ENCODE measurements around the gene SSH2. TPM values are rescaled to one million over a fixed set of nuclear protein-coding genes. Genes with fewer than 3 reads are reported as not detected.
A peak's percentile ranks its signal among the peaks of the same experiment; 100 is the strongest.

The SSH2 gene
- total RNA-seq, 2 experiments from 2014 or later, result 37.5 to 43.5 TPM

DNA sequence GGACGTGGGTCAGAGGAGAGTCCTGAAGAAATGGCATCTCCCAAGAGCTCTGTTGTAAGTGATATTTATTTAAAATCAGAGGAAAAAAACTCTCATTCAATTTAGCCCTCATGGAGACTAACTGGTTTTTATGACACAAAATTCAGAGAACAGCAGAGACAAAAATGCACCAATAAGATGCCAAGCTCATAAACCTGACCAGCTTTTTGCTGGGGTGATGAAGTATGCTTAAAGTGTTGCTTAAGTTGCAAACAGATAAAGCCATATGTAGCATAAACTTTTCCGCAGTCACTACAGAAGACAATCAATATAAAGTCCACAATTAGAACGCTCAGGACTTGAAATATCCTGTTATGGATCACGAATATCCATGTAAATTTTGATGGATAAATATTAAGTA is 183.4 kb downstream of the SSH2 start:
- ChIA-PET CTCF (interaction anchor here (1.1 to 1.9 kb wide), 3 partner anchors 8 to 107 kb away, joined by 3 to 6 read pairs (median 4); no protein-coding TSS in a partner anchor), POLR2A (interaction anchor here (1.5 to 3.6 kb wide), 3 partner anchors 7 to 41 kb away, joined by 5 to 12 read pairs (median 10); no protein-coding TSS in a partner anchor)
- Mint-ChIP-seq H3K27me3 (no peaks in the 10 kb centered on the region), H3K4me1 (ENCODE audit: low read depth) (peaks cover 71% of the 10 kb centered on the region), H3K4me3 (no peak overlapping the region), H3K36me3 (ENCODE audit: low read depth) (peaks cover 25% of the 10 kb centered on the region), H3K27ac (peak overlapping the region; percentile 46), H3K9me3 (no peaks in the 10 kb centered on the region)
- DNase-seq, result no peak
- TF ChIP-seq, protein P1, sequence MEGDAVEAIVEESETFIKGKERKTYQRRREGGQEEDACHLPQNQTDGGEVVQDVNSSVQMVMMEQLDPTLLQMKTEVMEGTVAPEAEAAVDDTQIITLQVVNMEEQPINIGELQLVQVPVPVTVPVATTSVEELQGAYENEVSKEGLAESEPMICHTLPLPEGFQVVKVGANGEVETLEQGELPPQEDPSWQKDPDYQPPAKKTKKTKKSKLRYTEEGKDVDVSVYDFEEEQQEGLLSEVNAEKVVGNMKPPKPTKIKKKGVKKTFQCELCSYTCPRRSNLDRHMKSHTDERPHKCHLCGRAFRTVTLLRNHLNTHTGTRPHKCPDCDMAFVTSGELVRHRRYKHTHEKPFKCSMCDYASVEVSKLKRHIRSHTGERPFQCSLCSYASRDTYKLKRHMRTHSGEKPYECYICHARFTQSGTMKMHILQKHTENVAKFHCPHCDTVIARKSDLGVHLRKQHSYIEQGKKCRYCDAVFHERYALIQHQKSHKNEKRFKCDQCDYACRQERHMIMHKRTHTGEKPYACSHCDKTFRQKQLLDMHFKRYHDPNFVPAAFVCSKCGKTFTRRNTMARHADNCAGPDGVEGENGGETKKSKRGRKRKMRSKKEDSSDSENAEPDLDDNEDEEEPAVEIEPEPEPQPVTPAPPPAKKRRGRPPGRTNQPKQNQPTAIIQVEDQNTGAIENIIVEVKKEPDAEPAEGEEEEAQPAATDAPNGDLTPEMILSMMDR (IDR thresholded peaks at IDR 0.05), result no peak
- intact Hi-C loops (cut with micrococcal nuclease), result no loop called here
- ATAC-seq, result no peak

DNA sequence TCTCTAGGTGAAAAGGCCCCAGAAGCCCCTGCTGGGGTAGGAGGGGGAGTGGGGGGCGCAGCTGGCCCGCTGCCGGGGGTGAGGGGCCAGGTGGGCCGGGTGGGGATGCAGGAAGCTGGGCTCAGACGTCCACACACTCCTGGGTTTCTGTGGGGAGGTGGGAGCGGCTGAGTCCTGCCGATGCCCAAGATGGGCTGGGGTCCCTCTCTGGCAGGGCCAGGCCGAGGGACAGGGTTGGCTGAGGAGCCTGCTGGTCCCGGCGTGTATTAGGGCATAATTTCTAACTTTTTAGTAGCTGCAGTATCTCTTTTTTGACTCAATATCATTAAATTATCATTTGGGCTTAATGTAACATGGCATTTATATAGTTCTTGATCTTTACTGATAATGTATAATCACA is 185.9 kb downstream of the SSH2 start:
- no peaks in the 10 kb centered on the region for H3K27me3 Mint-ChIP-seq
- H3K4me1 Mint-ChIP-seq (ENCODE audit: low read depth), result peaks cover 77% of the 10 kb centered on the region
- peak overlapping the region; percentile 22 for H3K27ac Mint-ChIP-seq
- H3K9me3 Mint-ChIP-seq, result no peaks in the 10 kb centered on the region
- peaks cover 19% of the 10 kb centered on the region for H3K36me3 Mint-ChIP-seq (ENCODE audit: low read depth)
- intact Hi-C loops (cut with micrococcal nuclease), result no loop called here
- ChIA-PET POLR2A (interaction anchor here (0.9 to 2.3 kb wide), 3 partner anchors 10 to 22 kb away, joined by 3 to 12 read pairs (median 7); no protein-coding TSS in a partner anchor), CTCF (interaction anchor here (1.3 kb wide), 1 partner anchor 10 kb away, joined by 4 read pairs; no protein-coding TSS in a partner anchor)
- TF ChIP-seq, protein P1 (IDR thresholded peaks at IDR 0.05), result no peak
- ATAC-seq (no peak), DNase-seq (no peak)
- H3K4me3 Mint-ChIP-seq, result no peak overlapping the region

- Mint-ChIP-seq H3K27ac (peak overlapping the region; percentile 52), H3K36me3 (ENCODE audit: low read depth) (peaks cover 11% of the 10 kb centered on the region), H3K4me1 (ENCODE audit: low read depth) (peaks cover 59% of the 10 kb centered on the region), H3K4me3 (no peak overlapping the region), H3K27me3 (no peaks in the 10 kb centered on the region), H3K9me3 (no peaks in the 10 kb centered on the region)
- TF ChIP-seq, protein P1 (IDR thresholded peaks at IDR 0.05), result no peak
- ATAC-seq, result no peak
- ChIA-PET CTCF (interaction anchor here (1.5 to 1.7 kb wide), 2 partner anchors 13 to 103 kb away, joined by 3 to 6 read pairs; no protein-coding TSS in a partner anchor), POLR2A (interaction anchor here (0.6 to 1.2 kb wide), 3 partner anchors 13 to 1934 kb away, joined by 3 to 5 read pairs (median 3); no protein-coding TSS in a partner anchor)
- DNase-seq, result no peak
- intact Hi-C loops (cut with micrococcal nuclease), result no loop called here
These were observed 187.9 kb downstream of the SSH2 start for GRCh38 chr17:29742210-29742513.

DNA sequence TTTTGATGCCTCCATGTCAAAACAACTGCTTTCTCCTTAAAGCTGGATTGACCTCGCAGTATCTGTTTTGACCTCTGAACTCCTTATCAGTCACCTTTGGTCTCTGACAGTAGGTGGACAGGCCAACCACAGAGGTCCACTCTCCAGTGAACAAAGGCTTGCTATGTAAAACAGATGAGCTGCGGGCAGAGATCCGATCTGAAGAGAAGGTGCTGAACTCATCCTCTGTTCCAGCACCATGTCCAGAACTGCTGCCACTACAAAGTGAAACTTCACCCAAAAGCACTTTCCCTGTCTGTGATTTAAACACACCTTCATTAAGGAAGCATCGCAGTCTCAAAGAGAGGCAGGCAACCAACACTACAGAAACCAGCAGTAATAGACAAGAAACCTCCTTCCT is 190.0 kb downstream of the SSH2 start:
- TF ChIP-seq, protein P1 (IDR thresholded peaks at IDR 0.05), result no peak
- Mint-ChIP-seq H3K4me3 (no peak overlapping the region), H3K4me1 (ENCODE audit: low read depth) (peaks cover 49% of the 10 kb centered on the region), H3K27me3 (no peaks in the 10 kb centered on the region), H3K36me3 (ENCODE audit: low read depth) (peaks cover 7% of the 10 kb centered on the region), H3K9me3 (no peaks in the 10 kb centered on the region), H3K27ac (peak overlapping the region; percentile 67)
- intact Hi-C loops (cut with micrococcal nuclease), result no loop called here
- ChIA-PET POLR2A (interaction anchor here (0.7 kb wide), 1 partner anchor 15 kb away, joined by 3 read pairs; no protein-coding TSS in a partner anchor), CTCF (interaction anchor here (1.1 kb wide), 1 partner anchor 123 kb away, joined by 3 read pairs; no protein-coding TSS in a partner anchor)
- DNase-seq (no peak), ATAC-seq (no peak)

GRCh38 chr17:29734640-29735039 is 195.4 kb downstream of the SSH2 start:
- no peak for DNase-seq
- Mint-ChIP-seq H3K4me3 (no peak overlapping the region), H3K4me1 (ENCODE audit: low read depth) (peaks cover 37% of the 10 kb centered on the region), H3K9me3 (no peaks in the 10 kb centered on the region), H3K27ac (no peak overlapping the region), H3K27me3 (no peaks in the 10 kb centered on the region), H3K36me3 (ENCODE audit: low read depth) (peaks cover 14% of the 10 kb centered on the region)
- ATAC-seq, result no peak
- TF ChIP-seq, protein P1 (IDR thresholded peaks at IDR 0.05), result no peak
- POLR2A ChIA-PET, result interaction anchor here (0.9 to 1.0 kb wide), 2 partner anchors 11 to 28 kb away, joined by 3 to 4 read pairs; no protein-coding TSS in a partner anchor
- intact Hi-C loops (cut with micrococcal nuclease), result no loop called here
- CTCF ChIA-PET, result interaction anchor here (0.9 to 2.5 kb wide), 4 partner anchors 8 to 22 kb away, joined by 3 to 10 read pairs (median 4); no protein-coding TSS in a partner anchor
